ENCODE data around the gene RHOJ.

Gene RHOJ

DNA sequence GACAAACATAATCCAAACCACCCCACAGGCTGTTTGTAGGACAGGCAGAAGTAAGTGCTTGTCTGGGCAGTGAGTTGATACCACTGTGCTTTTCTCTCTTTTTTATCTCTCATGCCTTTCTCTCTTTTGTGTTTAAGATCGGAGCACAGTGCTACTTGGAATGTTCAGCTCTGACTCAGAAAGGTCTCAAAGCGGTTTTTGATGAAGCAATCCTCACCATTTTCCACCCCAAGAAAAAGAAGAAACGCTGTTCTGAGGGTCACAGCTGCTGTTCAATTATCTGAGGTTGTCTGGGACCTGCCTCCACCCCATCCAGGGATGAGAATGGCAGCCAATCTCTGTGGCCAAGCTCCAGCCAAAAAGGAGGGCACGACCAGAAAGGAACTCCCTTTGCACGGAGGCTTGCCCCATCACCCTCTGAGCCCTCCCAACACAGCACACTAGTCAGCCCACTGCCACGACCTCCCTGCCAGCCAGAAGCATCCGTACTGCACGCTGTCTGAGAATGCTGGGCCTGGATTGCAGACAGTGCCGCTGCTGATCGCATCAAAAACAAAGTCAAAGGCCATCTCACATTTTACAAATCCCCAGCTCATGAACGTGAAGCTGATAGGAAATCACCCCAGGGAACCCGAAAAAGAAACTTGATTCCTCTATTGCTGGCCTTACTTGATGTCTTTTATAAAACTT is 86.6 kb downstream of the RHOJ start:
- no peaks in the 10 kb centered on the region for H3K4me1 ChIP-seq (ENCODE audit: control insufficient read depth in 1 of 2, insufficient read depth in 1 of 2, low read depth in 1 of 2, low read length in 1 of 2)
- no peak overlapping the region for H3K4me3 ChIP-seq (ENCODE audit: low read depth in 1 of 2, low read length in 1 of 2)
- no peaks in the 10 kb centered on the region for H3K36me3 ChIP-seq
- H3K27me3 ChIP-seq = peaks cover 14% of the 10 kb centered on the region
- TF ChIP-seq, protein P1, sequence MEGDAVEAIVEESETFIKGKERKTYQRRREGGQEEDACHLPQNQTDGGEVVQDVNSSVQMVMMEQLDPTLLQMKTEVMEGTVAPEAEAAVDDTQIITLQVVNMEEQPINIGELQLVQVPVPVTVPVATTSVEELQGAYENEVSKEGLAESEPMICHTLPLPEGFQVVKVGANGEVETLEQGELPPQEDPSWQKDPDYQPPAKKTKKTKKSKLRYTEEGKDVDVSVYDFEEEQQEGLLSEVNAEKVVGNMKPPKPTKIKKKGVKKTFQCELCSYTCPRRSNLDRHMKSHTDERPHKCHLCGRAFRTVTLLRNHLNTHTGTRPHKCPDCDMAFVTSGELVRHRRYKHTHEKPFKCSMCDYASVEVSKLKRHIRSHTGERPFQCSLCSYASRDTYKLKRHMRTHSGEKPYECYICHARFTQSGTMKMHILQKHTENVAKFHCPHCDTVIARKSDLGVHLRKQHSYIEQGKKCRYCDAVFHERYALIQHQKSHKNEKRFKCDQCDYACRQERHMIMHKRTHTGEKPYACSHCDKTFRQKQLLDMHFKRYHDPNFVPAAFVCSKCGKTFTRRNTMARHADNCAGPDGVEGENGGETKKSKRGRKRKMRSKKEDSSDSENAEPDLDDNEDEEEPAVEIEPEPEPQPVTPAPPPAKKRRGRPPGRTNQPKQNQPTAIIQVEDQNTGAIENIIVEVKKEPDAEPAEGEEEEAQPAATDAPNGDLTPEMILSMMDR (IDR thresholded peaks at IDR 0.05) = no peak
- no peak overlapping the region for H3K27ac ChIP-seq
- H3K9me3 ChIP-seq = no peaks in the 10 kb centered on the region

DNA sequence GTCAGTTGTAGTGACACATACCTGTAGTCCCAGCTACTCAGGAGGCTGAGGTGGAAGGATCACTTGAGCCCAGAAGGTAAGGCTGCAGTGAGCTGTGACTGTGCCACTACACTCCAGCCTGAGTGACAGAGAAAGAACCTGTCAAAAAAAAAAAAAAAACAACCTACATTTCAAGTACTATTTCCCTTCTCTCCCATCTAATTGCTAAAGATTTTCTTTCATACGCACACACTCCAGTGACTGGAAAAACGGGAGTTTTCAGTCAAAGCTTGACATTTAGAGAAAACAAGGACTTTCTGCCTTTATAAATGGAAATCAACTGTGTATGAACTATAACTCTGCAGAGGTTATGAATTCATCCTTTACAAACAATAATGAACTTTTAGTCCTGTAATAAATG is 88.6 kb downstream of the RHOJ start:
- Histone ChIP-seq H3K36me3 (no peaks in the 10 kb centered on the region), H3K4me1 (ENCODE audit: control insufficient read depth in 1 of 2, insufficient read depth in 1 of 2, low read depth in 1 of 2, low read length in 1 of 2) (no peaks in the 10 kb centered on the region), H3K27me3 (no peaks in the 10 kb centered on the region), H3K9me3 (no peaks in the 10 kb centered on the region), H3K4me3 (ENCODE audit: low read depth in 1 of 2, low read length in 1 of 2) (no peak overlapping the region), H3K27ac (no peak overlapping the region)
- TF ChIP-seq, protein P1 (IDR thresholded peaks at IDR 0.05) = no peak

DNA sequence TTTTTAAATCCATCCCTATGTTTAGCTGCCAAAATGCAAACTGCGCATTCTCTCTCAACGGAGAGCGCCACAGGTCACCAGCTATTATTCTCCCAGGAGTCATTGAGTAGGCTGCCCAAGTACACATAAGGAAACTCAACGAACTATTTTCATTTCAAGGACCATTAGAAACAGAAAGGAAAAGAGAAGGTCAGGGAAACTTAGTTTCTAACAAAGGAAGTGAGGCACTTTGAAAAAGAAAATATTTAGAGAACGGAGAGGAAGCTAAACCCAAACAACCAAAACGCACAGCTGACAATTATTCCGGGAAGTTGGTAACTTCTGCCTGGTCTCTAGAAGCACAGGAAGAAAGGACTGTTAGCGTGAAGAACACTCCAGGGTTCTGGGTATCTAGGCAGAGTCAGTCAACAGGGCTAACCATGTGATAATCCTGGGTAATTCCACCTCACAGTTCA is 91.0 kb downstream of the RHOJ start:
- Histone ChIP-seq H3K36me3 (no peaks in the 10 kb centered on the region), H3K9me3 (no peaks in the 10 kb centered on the region), H3K27me3 (no peaks in the 10 kb centered on the region), H3K27ac (no peak overlapping the region), H3K4me1 (ENCODE audit: control insufficient read depth in 1 of 2, insufficient read depth in 1 of 2, low read depth in 1 of 2, low read length in 1 of 2) (no peaks in the 10 kb centered on the region), H3K4me3 (ENCODE audit: low read depth in 1 of 2, low read length in 1 of 2) (no peak overlapping the region)
- TF ChIP-seq, protein P1 (IDR thresholded peaks at IDR 0.05) = no peak

DNA sequence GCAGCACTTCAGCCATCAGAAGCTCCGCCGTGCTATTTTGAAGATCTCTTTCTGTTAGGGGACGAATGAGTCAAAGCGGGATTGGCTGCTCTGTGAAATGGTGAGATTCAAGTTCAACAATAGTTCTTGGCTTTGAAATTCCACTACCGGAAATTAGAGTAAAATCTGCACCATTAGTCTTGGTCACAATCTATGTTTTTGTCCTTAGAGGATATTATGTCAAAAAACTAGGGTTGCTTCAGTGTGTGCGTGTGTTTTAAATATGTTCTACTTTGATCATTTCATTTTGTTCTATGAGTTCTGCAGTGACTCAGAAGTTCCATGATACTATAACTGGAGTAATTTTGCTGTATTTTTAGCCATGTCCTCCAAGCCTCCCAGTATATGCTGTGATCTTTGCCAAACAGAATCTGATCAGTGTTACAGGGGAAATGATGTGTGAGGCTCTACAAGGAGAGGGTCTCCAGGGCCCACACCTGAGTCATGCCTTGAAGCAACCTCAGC is 91.9 kb downstream of the RHOJ start:
- TF ChIP-seq, protein P1 (IDR thresholded peaks at IDR 0.05) = no peak
- Histone ChIP-seq H3K27me3 (no peaks in the 10 kb centered on the region), H3K4me3 (ENCODE audit: low read depth in 1 of 2, low read length in 1 of 2) (no peak overlapping the region), H3K4me1 (ENCODE audit: control insufficient read depth in 1 of 2, insufficient read depth in 1 of 2, low read depth in 1 of 2, low read length in 1 of 2) (no peaks in the 10 kb centered on the region), H3K36me3 (no peaks in the 10 kb centered on the region), H3K27ac (no peak overlapping the region), H3K9me3 (no peaks in the 10 kb centered on the region)

DNA sequence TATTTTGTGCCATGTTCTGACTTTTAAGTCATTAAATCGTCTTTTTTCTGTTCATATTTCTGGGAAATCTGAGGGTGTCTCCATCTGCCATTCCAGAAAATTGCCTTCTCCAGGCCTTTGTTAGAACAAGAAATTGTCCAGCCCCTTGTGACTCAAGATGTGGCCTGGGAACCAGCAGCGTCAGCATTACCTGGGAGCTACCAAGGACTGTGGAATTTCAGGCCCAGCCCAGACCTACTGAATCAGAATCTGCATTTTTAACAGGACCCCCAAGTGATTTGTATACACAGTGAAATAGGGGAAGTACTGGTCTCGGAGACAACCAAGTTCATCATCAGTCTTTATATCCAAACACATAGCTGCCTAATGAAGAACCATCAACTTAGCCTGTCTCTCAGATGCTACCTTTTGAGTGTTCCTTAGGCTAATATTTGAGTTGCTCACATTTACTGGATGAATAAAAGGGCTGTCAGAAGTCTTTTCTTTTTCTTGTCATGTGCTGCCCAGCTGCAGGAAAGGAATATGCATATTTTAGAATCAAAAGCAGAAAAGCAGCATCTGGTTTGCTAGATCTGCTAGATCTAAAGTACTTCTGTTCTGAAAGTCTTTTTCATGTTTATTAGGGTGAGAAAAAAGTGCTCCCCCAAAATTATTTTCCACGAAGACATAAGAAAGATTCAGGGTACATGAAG is 93.3 kb downstream of the RHOJ start:
- Histone ChIP-seq H3K4me1 (ENCODE audit: control insufficient read depth in 1 of 2, insufficient read depth in 1 of 2, low read depth in 1 of 2, low read length in 1 of 2) (no peaks in the 10 kb centered on the region), H3K27ac (no peak overlapping the region), H3K4me3 (ENCODE audit: low read depth in 1 of 2, low read length in 1 of 2) (no peak overlapping the region), H3K36me3 (no peaks in the 10 kb centered on the region), H3K9me3 (no peaks in the 10 kb centered on the region), H3K27me3 (no peaks in the 10 kb centered on the region)
- TF ChIP-seq, protein P1 (IDR thresholded peaks at IDR 0.05) = no peak

Measured in neutrophil (primary cell).